HEK293 (cell line): ENCODE measurements around the gene CDON.

Experiments
- CTCF ChIA-PET: fragments of 350-600 bp; formaldehyde crosslinking; extraction: SDS; loops from one replicate; lab custom pipeline; 2021; ENCODE audit warnings: antibody characterized with exemption; lab: Yijun Ruan, JAX
- POLR2A ChIA-PET: fragments of 300-600 bp; formaldehyde crosslinking; extraction: SDS; loops from one replicate; lab custom pipeline; 2020; ENCODE audit warnings: antibody characterized with exemption, inconsistent platforms; lab: Yijun Ruan, JAX
- H3K27ac ChIP-seq: fragments of 200-500 bp; sonication (Bioruptor generic); 2 replicates; pipeline ENCODE4 v1.5.1; 2014; ENCODE audit warnings: low read depth, low read length, control low read depth, inconsistent platforms; ENCODE audit errors: extremely low read depth
- H3K36me3 ChIP-seq, 2 experiments: fragments of 200-500 bp in 1 of 2; sonication (Bioruptor generic) in 1 of 2; 1 replicate in 1 of 2; 2 replicates in 1 of 2; pipeline ENCODE4 v1.5.1; 2014 to 2017; ENCODE audit warnings: inconsistent platforms in 2 of 2, low read length in 2 of 2; ENCODE audit not compliant: control insufficient read depth in 2 of 2, insufficient read depth in 1 of 2
- H3K4me1 ChIP-seq: fragments of 200-500 bp; sonication (Bioruptor generic); 2 replicates; pipeline ENCODE4 v1.5.1; 2014; ENCODE audit warnings: mild to moderate bottlenecking, low read length, inconsistent platforms; ENCODE audit not compliant: control insufficient read depth, insufficient read depth
- H3K4me3 ChIP-seq: 2 replicates; pipeline ENCODE4 v1.5.1; 2011; ENCODE audit warnings: low read depth, mild to moderate bottlenecking, control low read depth, low read length, moderate library complexity
- H3K9me3 ChIP-seq: fragments of 200-500 bp; sonication (Bioruptor generic); 2 replicates; pipeline ENCODE4 v1.5.1; 2014; ENCODE audit warnings: low read depth, low read length, inconsistent platforms; ENCODE audit not compliant: control insufficient read depth, insufficient read depth
- BCL11B ChIP-seq: fragments of 450-650 bp; formaldehyde crosslinking; IDR thresholded peaks from 2 replicates; pipeline ENCODE4 v1.5.1; 2016; ENCODE audit warnings: low read depth, missing biosample characterization, missing genetic modification characterization
- PRDM1 ChIP-seq: fragments of 450-650 bp; formaldehyde crosslinking; IDR thresholded peaks from 2 replicates; pipeline ENCODE4; 2016; ENCODE audit warnings: missing biosample characterization, missing genetic modification characterization
- SCRT2 ChIP-seq: fragments of 450-650 bp; formaldehyde crosslinking; IDR thresholded peaks from 2 replicates; pipeline ENCODE4 v1.5.1; 2016; ENCODE audit warnings: missing biosample characterization, missing genetic modification characterization
- TRIM28 ChIP-seq: IDR thresholded peaks from 2 replicates; pipeline ENCODE4 v1.6.1; 2011; ENCODE audit warnings: low read length, control low read depth, borderline replicate concordance
- YY2 ChIP-seq: fragments of 450-650 bp; formaldehyde crosslinking; IDR thresholded peaks from 2 replicates; pipeline ENCODE4 v1.5.1; 2016; ENCODE audit warnings: missing biosample characterization, missing genetic modification characterization
- ZBTB48 ChIP-seq: fragments of 450-650 bp; formaldehyde crosslinking; IDR thresholded peaks from 2 replicates; pipeline ENCODE4 v1.5.1; 2016; ENCODE audit warnings: missing biosample characterization, missing genetic modification characterization
- ZFHX2 ChIP-seq: fragments of 450-650 bp; formaldehyde crosslinking; conservative IDR thresholded peaks from 2 replicates; pipeline ENCODE4 v1.5.1; 2016; ENCODE audit warnings: missing biosample characterization, missing genetic modification characterization
- ZFP3 ChIP-seq: fragments of 450-650 bp; formaldehyde crosslinking; IDR thresholded peaks from 2 replicates; pipeline ENCODE4 v1.5.1; 2016; ENCODE audit warnings: low read depth, missing biosample characterization, missing genetic modification characterization
- ZFP37 ChIP-seq: fragments of 450-650 bp; formaldehyde crosslinking; IDR thresholded peaks from 2 replicates; pipeline ENCODE4 v1.5.1; 2016; ENCODE audit warnings: missing biosample characterization, missing genetic modification characterization
- ZNF112 ChIP-seq: fragments of 450-650 bp; formaldehyde crosslinking; IDR thresholded peaks from 2 replicates; pipeline ENCODE4 v1.5.0; 2017; ENCODE audit warnings: missing biosample characterization, missing genetic modification characterization
- ZNF140 ChIP-seq: fragments of 450-650 bp; formaldehyde crosslinking; IDR thresholded peaks from 2 replicates; pipeline ENCODE4 v1.5.1; 2016; ENCODE audit warnings: missing biosample characterization, missing genetic modification characterization
- ZNF16 ChIP-seq: fragments of 450-650 bp; formaldehyde crosslinking; IDR thresholded peaks from 2 replicates; pipeline ENCODE4 v1.5.1; 2016; ENCODE audit warnings: low read depth, missing biosample characterization, missing genetic modification characterization
- ZNF169 ChIP-seq: fragments of 450-650 bp; formaldehyde crosslinking; IDR thresholded peaks from 2 replicates; pipeline ENCODE4 v1.5.1; 2016; ENCODE audit warnings: missing biosample characterization, missing genetic modification characterization
- ZNF266 ChIP-seq: fragments of 450-650 bp; formaldehyde crosslinking; IDR thresholded peaks from 2 replicates; pipeline ENCODE4 v1.5.1; 2016; ENCODE audit warnings: missing biosample characterization, missing genetic modification characterization, low read depth
- ZNF529 ChIP-seq: fragments of 450-650 bp; formaldehyde crosslinking; IDR thresholded peaks from 2 replicates; pipeline ENCODE4 v1.5.1; 2017; ENCODE audit warnings: missing genetic modification characterization, missing biosample characterization; ENCODE audit not compliant: insufficient replicate concordance
- ZNF600 ChIP-seq: fragments of 450-650 bp; formaldehyde crosslinking; IDR thresholded peaks from 2 replicates; pipeline ENCODE4 v1.5.1; 2016; ENCODE audit warnings: missing biosample characterization, missing genetic modification characterization
- ZNF621 ChIP-seq: fragments of 450-650 bp; formaldehyde crosslinking; IDR thresholded peaks from 2 replicates; pipeline ENCODE4 v1.5.1; 2017; ENCODE audit warnings: missing biosample characterization, missing genetic modification characterization
- TF ChIP-seq, protein P1 (sequence below): fragments of 450-650 bp; formaldehyde crosslinking; IDR thresholded peaks from 2 replicates; pipeline ENCODE4 v1.5.1; 2016; ENCODE audit warnings: missing biosample characterization, missing genetic modification characterization
- TF ChIP-seq, protein P2 (sequence below): fragments of 450-650 bp; formaldehyde crosslinking; IDR thresholded peaks from 2 replicates; pipeline ENCODE4 v1.5.1; 2016; ENCODE audit warnings: missing biosample characterization, missing genetic modification characterization
- TF ChIP-seq, protein P3 (sequence below): fragments of 450-650 bp; formaldehyde crosslinking; IDR thresholded peaks from 2 replicates; pipeline ENCODE4 v1.5.1; 2016; ENCODE audit warnings: missing biosample characterization, missing genetic modification characterization, low read depth
- TF ChIP-seq, protein P4 (sequence below): fragments of 450-650 bp; formaldehyde crosslinking; IDR thresholded peaks from 2 replicates; pipeline ENCODE4 v1.5.1; 2016; ENCODE audit warnings: missing biosample characterization, missing genetic modification characterization
- TF ChIP-seq, protein P5 (sequence below): fragments of 450-650 bp; formaldehyde crosslinking; IDR thresholded peaks from 2 replicates; pipeline ENCODE4 v1.5.1; 2016; ENCODE audit warnings: missing biosample characterization, missing genetic modification characterization, borderline replicate concordance

The CDON gene

DNA sequence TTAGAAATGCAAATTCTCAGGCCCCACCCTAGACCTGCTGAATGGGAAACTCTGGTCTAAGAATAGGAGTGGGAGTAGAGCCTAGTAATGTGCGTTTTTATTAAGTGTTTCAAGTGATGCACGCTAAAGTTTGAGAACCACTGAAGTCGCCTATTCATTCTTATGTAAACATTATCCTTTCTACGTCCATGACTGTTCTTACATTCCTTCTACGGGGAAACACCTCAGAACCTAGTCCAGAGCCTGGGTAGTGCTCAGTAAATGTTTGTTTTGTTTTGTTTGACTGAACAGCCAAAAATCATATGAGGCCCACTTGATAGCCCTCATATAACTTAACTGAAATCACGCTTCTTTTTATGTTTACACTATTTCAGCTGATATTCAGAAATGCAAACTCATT, 87.0 kb downstream of the CDON start:
- ChIA-PET CTCF (no interaction called here), POLR2A (no interaction called here)
- no peak overlapping the region for H3K4me3 ChIP-seq
- peaks cover 0 to 12% of the 10 kb centered on the region in 2 experiments; a peak in 1 of 3 replicates for H3K36me3 ChIP-seq
- no peaks in the 10 kb centered on the region for H3K4me1 ChIP-seq
- no peak overlapping the region for H3K27ac ChIP-seq
- TF ChIP-seq BCL11B (no peak), YY2 (tag by site-specific recombination) (no peak), ZFP37 (no peak), PRDM1 (tag by site-specific recombination) (no peak), ZBTB48 (no peak)
- TF ChIP-seq, all 188 proteins: peak for 0
- no peaks in the 10 kb centered on the region for H3K9me3 ChIP-seq

DNA sequence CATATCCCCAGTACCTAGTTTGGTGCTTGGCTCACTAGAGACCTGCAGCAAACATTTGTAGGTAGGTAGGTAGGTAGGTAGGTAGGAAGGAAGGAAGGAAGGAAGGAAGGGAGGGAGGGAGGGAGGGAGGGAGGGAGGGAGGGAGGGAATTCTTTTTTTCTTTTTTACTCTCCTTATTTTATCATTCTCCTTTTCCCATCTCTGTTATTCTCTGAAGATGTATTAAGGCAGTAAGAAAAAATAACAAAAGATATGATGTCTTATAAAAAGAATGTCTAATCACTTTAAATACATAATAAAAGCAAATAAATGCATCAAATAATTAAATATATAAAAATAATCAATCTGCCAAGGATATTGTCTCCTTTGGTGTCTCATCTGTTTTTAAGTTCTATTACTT, 88.4 kb downstream of the CDON start:
- POLR2A ChIA-PET = no interaction called here
- TF ChIP-seq, protein P1, sequence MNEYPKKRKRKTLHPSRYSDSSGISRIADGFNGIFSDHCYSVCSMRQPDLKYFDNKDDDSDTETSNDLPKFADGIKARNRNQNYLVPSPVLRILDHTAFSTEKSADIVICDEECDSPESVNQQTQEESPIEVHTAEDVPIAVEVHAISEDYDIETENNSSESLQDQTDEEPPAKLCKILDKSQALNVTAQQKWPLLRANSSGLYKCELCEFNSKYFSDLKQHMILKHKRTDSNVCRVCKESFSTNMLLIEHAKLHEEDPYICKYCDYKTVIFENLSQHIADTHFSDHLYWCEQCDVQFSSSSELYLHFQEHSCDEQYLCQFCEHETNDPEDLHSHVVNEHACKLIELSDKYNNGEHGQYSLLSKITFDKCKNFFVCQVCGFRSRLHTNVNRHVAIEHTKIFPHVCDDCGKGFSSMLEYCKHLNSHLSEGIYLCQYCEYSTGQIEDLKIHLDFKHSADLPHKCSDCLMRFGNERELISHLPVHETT (tag by site-specific recombination) = no peak
- TF ChIP-seq ZNF16 (tag by site-specific recombination) (no peak), SCRT2 (tag by site-specific recombination) (no peak), TRIM28 (no peak)
- TF ChIP-seq, protein P2, sequence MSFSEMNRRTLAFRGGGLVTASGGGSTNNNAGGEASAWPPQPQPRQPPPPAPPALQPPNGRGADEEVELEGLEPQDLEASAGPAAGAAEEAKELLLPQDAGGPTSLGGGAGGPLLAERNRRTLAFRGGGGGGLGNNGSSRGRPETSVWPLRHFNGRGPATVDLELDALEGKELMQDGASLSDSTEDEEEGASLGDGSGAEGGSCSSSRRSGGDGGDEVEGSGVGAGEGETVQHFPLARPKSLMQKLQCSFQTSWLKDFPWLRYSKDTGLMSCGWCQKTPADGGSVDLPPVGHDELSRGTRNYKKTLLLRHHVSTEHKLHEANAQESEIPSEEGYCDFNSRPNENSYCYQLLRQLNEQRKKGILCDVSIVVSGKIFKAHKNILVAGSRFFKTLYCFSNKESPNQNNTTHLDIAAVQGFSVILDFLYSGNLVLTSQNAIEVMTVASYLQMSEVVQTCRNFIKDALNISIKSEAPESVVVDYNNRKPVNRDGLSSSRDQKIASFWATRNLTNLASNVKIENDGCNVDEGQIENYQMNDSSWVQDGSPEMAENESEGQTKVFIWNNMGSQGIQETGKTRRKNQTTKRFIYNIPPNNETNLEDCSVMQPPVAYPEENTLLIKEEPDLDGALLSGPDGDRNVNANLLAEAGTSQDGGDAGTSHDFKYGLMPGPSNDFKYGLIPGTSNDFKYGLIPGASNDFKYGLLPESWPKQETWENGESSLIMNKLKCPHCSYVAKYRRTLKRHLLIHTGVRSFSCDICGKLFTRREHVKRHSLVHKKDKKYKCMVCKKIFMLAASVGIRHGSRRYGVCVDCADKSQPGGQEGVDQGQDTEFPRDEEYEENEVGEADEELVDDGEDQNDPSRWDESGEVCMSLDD (tag by site-specific recombination) = no peak
- TF ChIP-seq, all 188 proteins: peak for 0
- H3K36me3 ChIP-seq = peaks cover 0 to 8% of the 10 kb centered on the region in 2 experiments; a peak in 1 of 3 replicates
- H3K4me3 ChIP-seq = no peak overlapping the region
- CTCF ChIA-PET = no interaction called here
- no peaks in the 10 kb centered on the region for H3K4me1 ChIP-seq
- no peaks in the 10 kb centered on the region for H3K9me3 ChIP-seq
- H3K27ac ChIP-seq = no peak overlapping the region

DNA sequence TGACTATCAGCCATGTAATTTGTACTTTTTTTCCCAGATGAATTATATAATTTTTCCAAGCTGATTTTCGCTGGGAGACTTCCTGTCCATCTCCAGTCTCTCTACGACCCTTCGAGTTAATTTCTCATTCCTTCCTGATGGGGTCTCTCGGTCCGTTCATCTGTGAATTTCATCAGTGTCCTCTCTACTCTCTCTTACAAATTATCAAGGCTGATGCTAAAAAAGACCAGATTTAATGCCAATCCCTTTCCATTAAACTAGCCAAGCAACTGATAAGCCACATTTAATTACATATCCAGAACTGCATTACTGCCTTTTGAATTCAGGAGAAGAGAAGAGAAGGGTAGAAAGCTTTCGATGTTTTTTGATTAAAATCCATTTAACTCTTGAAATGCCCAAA, 91.0 kb downstream of the CDON start:
- Histone ChIP-seq H3K4me1 (peaks cover 3% of the 10 kb centered on the region; the same call in 1 of the 2 replicates), H3K36me3 (peaks cover 0 to 1% of the 10 kb centered on the region in 2 experiments; a peak in 1 of 3 replicates), H3K4me3 (no peak overlapping the region), H3K9me3 (no peaks in the 10 kb centered on the region), H3K27ac (no peak overlapping the region)
- CTCF ChIA-PET = interaction anchor here (0.7 kb wide), 1 partner anchor 306 kb away, joined by 3 read pairs; no protein-coding TSS in a partner anchor
- POLR2A ChIA-PET = no interaction called here
- no peak for TF ChIP-seq ZNF529
- TF ChIP-seq YY2 (tag by site-specific recombination) = no peak
- no peak for TF ChIP-seq ZNF112
- TF ChIP-seq ZNF266 (tag by site-specific recombination) = no peak
- TF ChIP-seq, protein P3, sequence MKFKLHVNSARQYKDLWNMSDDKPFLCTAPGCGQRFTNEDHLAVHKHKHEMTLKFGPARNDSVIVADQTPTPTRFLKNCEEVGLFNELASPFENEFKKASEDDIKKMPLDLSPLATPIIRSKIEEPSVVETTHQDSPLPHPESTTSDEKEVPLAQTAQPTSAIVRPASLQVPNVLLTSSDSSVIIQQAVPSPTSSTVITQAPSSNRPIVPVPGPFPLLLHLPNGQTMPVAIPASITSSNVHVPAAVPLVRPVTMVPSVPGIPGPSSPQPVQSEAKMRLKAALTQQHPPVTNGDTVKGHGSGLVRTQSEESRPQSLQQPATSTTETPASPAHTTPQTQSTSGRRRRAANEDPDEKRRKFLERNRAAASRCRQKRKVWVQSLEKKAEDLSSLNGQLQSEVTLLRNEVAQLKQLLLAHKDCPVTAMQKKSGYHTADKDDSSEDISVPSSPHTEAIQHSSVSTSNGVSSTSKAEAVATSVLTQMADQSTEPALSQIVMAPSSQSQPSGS (tag by site-specific recombination) = no peak
- TF ChIP-seq, protein P4, sequence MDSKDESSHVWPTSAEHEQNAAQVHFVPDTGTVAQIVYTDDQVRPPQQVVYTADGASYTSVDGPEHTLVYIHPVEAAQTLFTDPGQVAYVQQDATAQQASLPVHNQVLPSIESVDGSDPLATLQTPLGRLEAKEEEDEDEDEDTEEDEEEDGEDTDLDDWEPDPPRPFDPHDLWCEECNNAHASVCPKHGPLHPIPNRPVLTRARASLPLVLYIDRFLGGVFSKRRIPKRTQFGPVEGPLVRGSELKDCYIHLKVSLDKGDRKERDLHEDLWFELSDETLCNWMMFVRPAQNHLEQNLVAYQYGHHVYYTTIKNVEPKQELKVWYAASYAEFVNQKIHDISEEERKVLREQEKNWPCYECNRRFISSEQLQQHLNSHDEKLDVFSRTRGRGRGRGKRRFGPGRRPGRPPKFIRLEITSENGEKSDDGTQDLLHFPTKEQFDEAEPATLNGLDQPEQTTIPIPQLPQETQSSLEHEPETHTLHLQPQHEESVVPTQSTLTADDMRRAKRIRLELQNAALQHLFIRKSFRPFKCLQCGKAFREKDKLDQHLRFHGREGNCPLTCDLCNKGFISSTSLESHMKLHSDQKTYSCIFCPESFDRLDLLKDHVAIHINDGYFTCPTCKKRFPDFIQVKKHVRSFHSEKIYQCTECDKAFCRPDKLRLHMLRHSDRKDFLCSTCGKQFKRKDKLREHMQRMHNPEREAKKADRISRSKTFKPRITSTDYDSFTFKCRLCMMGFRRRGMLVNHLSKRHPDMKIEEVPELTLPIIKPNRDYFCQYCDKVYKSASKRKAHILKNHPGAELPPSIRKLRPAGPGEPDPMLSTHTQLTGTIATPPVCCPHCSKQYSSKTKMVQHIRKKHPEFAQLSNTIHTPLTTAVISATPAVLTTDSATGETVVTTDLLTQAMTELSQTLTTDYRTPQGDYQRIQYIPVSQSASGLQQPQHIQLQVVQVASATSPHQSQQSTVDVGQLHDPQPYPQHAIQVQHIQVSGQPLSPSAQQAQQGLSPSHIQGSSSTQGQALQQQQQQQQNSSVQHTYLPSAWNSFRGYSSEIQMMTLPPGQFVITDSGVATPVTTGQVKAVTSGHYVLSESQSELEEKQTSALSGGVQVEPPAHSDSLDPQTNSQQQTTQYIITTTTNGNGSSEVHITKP (tag by site-specific recombination) = no peak
- TF ChIP-seq, protein P5, sequence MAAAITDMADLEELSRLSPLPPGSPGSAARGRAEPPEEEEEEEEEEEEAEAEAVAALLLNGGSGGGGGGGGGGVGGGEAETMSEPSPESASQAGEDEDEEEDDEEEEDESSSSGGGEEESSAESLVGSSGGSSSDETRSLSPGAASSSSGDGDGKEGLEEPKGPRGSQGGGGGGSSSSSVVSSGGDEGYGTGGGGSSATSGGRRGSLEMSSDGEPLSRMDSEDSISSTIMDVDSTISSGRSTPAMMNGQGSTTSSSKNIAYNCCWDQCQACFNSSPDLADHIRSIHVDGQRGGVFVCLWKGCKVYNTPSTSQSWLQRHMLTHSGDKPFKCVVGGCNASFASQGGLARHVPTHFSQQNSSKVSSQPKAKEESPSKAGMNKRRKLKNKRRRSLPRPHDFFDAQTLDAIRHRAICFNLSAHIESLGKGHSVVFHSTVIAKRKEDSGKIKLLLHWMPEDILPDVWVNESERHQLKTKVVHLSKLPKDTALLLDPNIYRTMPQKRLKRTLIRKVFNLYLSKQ (tag by site-specific recombination) = no peak
- TF ChIP-seq ZFP3 = no peak
- no peak for TF ChIP-seq ZNF169 (tag by site-specific recombination)
- no peak for TF ChIP-seq ZNF600
- TF ChIP-seq ZNF621 = no peak
- no peak for TF ChIP-seq ZNF140 (tag by site-specific recombination)
- TF ChIP-seq ZFHX2 (tag by site-specific recombination) = no peak
